WTC11 (cell line): ENCODE measurements around the gene DDIAS.

ENCODE experiments used
- CREB1 ChIP-seq: sonication (generic); formaldehyde crosslinking; IDR thresholded peaks from 2 replicates; pipeline ENCODE4 v1.8.0; 2023; ENCODE audit warnings: mild to moderate bottlenecking, missing genetic modification reagents
- NR3C1 ChIP-seq: sonication (generic); formaldehyde crosslinking; conservative IDR thresholded peaks from 2 replicates; pipeline ENCODE4 v1.8.1; 2023; ENCODE audit warnings: low read depth, mild to moderate bottlenecking, missing genetic modification reagents
- TEAD4 ChIP-seq: sonication (generic); formaldehyde crosslinking; IDR thresholded peaks from 2 replicates; pipeline ENCODE4 v1.8.0; 2022; ENCODE audit warnings: mild to moderate bottlenecking, missing genetic modification reagents
- TF ChIP-seq, protein P1 (sequence below): fragments of 200-600 bp; IDR thresholded peaks from 2 replicates; pipeline ENCODE4 v1.8.0; 2022; ENCODE audit warnings: antibody characterized with exemption
- TF ChIP-seq, protein P2 (sequence below): sonication (generic); formaldehyde crosslinking; IDR thresholded peaks from 2 replicates; pipeline ENCODE4 v1.8.1; 2022; ENCODE audit warnings: low read depth, missing genetic modification reagents, borderline replicate concordance

DNA sequence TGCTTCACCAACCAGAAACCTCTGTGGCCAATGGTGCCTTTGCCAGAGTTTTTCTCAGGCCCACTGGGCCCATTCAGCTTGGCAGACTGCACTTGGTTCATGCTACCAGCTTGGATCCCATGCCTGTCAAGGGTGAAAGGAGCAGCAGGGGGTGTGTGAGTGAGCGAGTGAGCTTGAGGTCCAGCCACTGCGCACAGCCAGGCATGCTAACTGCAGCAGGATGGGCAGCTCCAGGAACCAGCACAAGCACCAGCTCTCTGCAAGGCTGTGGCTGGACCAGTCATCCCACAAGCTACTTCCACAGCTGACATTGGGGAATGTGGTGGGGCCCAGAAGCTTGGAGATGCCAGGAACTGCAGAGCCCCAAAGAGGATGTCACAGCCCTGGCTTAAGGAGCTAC, 40.8 kb downstream of the DDIAS start:
- TF ChIP-seq NR3C1 (CRISPR knock-in tag) (no peak), TEAD4 (CRISPR knock-in tag) (no peak), CREB1 (no peak)
- TF ChIP-seq, protein P1, sequence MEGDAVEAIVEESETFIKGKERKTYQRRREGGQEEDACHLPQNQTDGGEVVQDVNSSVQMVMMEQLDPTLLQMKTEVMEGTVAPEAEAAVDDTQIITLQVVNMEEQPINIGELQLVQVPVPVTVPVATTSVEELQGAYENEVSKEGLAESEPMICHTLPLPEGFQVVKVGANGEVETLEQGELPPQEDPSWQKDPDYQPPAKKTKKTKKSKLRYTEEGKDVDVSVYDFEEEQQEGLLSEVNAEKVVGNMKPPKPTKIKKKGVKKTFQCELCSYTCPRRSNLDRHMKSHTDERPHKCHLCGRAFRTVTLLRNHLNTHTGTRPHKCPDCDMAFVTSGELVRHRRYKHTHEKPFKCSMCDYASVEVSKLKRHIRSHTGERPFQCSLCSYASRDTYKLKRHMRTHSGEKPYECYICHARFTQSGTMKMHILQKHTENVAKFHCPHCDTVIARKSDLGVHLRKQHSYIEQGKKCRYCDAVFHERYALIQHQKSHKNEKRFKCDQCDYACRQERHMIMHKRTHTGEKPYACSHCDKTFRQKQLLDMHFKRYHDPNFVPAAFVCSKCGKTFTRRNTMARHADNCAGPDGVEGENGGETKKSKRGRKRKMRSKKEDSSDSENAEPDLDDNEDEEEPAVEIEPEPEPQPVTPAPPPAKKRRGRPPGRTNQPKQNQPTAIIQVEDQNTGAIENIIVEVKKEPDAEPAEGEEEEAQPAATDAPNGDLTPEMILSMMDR = no peak
- TF ChIP-seq, protein P2, sequence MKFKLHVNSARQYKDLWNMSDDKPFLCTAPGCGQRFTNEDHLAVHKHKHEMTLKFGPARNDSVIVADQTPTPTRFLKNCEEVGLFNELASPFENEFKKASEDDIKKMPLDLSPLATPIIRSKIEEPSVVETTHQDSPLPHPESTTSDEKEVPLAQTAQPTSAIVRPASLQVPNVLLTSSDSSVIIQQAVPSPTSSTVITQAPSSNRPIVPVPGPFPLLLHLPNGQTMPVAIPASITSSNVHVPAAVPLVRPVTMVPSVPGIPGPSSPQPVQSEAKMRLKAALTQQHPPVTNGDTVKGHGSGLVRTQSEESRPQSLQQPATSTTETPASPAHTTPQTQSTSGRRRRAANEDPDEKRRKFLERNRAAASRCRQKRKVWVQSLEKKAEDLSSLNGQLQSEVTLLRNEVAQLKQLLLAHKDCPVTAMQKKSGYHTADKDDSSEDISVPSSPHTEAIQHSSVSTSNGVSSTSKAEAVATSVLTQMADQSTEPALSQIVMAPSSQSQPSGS = no peak
